A673 (cell line): ENCODE results near the gene HECTD4. TPM values are rescaled to one million over a fixed set of nuclear protein-coding genes. Genes with fewer than 3 reads are reported as not detected.

Experiments used
- BruUV-seq: library from RNA; stranded (reverse); fragments of 400-500 nt; replicated peaks from 2 replicates; lab custom pipeline; 2021; lab: Mats Ljungman, UMichigan
- CTCF ChIA-PET: fragments of 300-600 bp; sonication (Branson Sonifier 250); formaldehyde crosslinking; loops from one replicate; lab custom pipeline; 2022; ENCODE audit warnings: antibody characterized with exemption; lab: Charles Lee
- POLR2A ChIA-PET: fragments of 300-600 bp; sonication (Branson Sonifier 250); formaldehyde crosslinking; loops from one replicate; lab custom pipeline; 2022; ENCODE audit warnings: antibody characterized with exemption; ENCODE audit not compliant: low non-redundant PET; lab: Charles Lee
- DNase-seq: peaks from one replicate; pipeline ENCODE4 v3.0.0-alpha.2; 2015; ENCODE audit warnings: low spot score
- H3K27ac ChIP-seq: fragments of 200-600 bp; sonication (generic); 2 replicates; pipeline ENCODE4 v1.5.1; 2016; ENCODE audit warnings: mixed run types, low read depth, mild to moderate bottlenecking, mixed read lengths, antibody characterized with exemption, low read length; ENCODE audit not compliant: poor library complexity, severe bottlenecking
- H3K27me3 ChIP-seq: fragments of 200-600 bp; sonication (generic); replicated peaks from 2 replicates; pipeline ENCODE4 v1.6.1; 2017; ENCODE audit warnings: mixed run types, low read depth, mild to moderate bottlenecking, mixed read lengths, antibody characterized with exemption, low read length; ENCODE audit not compliant: insufficient read depth, poor library complexity
- H3K36me3 ChIP-seq: fragments of 200-600 bp; sonication (generic); 2 replicates; pipeline ENCODE4 v1.6.1; 2016; ENCODE audit warnings: mixed run types, mild to moderate bottlenecking, mixed read lengths, antibody characterized with exemption, low read length; ENCODE audit not compliant: insufficient read depth, poor library complexity, severe bottlenecking
- H3K4me1 ChIP-seq: fragments of 200-600 bp; sonication (generic); 2 replicates; pipeline ENCODE4 v1.6.1; 2017; ENCODE audit warnings: mixed run types, mild to moderate bottlenecking, mixed read lengths, antibody characterized with exemption, low read length; ENCODE audit not compliant: insufficient read depth, poor library complexity, severe bottlenecking
- H3K4me3 ChIP-seq: fragments of 200-600 bp; sonication (generic); 2 replicates; pipeline ENCODE4 v1.5.1; 2016; ENCODE audit warnings: low read depth, mixed run types, mild to moderate bottlenecking, mixed read lengths, low read length; ENCODE audit not compliant: poor library complexity, severe bottlenecking
- H3K9me3 ChIP-seq: fragments of 200-600 bp; sonication (generic); 2 replicates; pipeline ENCODE4 v1.6.1; 2016; ENCODE audit warnings: mixed run types, low read depth, mild to moderate bottlenecking, mixed read lengths, antibody characterized with exemption, low read length; ENCODE audit not compliant: poor library complexity, severe bottlenecking
- EZH2 ChIP-seq: fragments of 200-600 bp; sonication (generic); IDR thresholded peaks from 2 replicates; pipeline ENCODE4 v1.6.1; 2017; ENCODE audit warnings: borderline replicate concordance, low read depth, mild to moderate bottlenecking, mixed read lengths, antibody characterized with exemption, low read length; ENCODE audit not compliant: poor library complexity, severe bottlenecking
- intact Hi-C: fragments of 100-400 bp; cut with micrococcal nuclease; formaldehyde crosslinking; loops from one replicate; pipeline ENCODE4 v1.10.0; 2022; ENCODE audit not compliant: unreplicated experiment
- total RNA-seq: library from RNA; stranded (reverse); gene quantifications from 2 replicates; pipeline ENCODE4 v1.2.3, GENCODE V29; 2021
- TF ChIP-seq, protein P1 (sequence below): fragments of 300-800, 200-600 bp; sonication (generic); conservative IDR thresholded peaks from 2 replicates; pipeline ENCODE4 v1.5.1; 2017; ENCODE audit warnings: low read depth, mild to moderate bottlenecking, antibody characterized with exemption, low read length, moderate library complexity, mixed read lengths

The HECTD4 gene
- total RNA-seq, 1 experiment from 2014 or later = 52.1 TPM

DNA sequence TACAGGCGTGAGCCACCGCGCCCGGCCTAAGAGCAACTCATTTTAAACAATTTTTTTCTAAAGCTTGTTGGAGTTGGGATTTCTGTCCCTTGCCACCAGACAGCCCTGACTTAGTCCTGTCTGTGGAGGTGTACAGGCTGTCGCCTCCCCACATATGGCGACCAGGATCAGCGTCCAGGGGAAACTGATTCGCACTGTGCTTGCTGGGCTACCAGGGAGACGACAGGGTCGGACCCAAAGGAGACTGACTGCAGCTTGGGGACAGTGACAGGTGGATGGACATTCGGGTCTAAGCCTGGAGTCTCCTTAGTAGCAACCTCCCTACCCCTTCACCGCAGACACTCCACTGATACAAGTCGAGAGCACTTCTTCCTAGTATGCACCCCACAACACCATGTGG, 216.6 kb downstream of the HECTD4 start:
- DNase-seq = no peak
- no TSS peak for BruUV-seq
- Histone ChIP-seq H3K9me3 (no peaks in the 10 kb centered on the region), H3K4me3 (no peak overlapping the region), H3K27me3 (no peaks in the 10 kb centered on the region), H3K27ac (no peak overlapping the region), H3K36me3 (peaks cover 2% of the 10 kb centered on the region), H3K4me1 (no peaks in the 10 kb centered on the region)
- TF ChIP-seq, protein P1, sequence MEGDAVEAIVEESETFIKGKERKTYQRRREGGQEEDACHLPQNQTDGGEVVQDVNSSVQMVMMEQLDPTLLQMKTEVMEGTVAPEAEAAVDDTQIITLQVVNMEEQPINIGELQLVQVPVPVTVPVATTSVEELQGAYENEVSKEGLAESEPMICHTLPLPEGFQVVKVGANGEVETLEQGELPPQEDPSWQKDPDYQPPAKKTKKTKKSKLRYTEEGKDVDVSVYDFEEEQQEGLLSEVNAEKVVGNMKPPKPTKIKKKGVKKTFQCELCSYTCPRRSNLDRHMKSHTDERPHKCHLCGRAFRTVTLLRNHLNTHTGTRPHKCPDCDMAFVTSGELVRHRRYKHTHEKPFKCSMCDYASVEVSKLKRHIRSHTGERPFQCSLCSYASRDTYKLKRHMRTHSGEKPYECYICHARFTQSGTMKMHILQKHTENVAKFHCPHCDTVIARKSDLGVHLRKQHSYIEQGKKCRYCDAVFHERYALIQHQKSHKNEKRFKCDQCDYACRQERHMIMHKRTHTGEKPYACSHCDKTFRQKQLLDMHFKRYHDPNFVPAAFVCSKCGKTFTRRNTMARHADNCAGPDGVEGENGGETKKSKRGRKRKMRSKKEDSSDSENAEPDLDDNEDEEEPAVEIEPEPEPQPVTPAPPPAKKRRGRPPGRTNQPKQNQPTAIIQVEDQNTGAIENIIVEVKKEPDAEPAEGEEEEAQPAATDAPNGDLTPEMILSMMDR = no peak
- no peak for TF ChIP-seq EZH2
- CTCF ChIA-PET = no interaction called here
- POLR2A ChIA-PET = no interaction called here
- intact Hi-C loops = no loop called here

DNA sequence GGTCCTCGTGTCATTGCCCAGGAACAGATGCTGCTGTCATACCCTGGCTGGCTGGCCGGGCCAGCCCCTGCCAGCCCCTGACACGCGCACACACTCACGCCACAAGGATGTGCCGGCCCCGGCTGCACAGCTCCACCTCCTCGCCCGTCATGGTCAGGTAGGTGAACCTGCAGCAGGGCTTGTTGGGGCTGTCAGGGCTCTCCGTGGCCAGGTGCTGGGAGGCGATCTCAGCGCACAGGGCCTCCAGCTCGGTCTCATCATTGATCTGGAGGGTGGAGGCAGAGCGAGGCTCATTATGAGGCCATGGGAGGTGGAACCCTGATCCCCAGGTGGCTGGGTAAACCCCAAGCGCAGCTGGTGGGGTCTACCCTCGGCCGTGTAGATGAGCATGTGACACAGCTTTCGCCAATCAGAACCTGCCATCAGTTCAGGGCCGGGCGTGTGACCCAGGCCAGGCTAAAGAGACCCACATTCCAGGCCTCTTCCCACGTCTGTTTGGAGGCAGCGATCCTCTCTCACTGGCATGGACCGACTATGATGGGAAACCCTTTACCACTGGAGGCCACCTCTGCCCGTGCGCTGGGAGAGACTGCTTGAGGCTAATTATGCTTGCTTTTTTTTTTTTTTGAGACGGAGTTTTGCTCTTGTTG, 218.1 kb downstream of the HECTD4 start:
- CTCF ChIA-PET = interaction anchor here (0.5 kb wide), 1 partner anchor 10 kb away, joined by 3 read pairs; no protein-coding TSS in a partner anchor
- TF ChIP-seq, protein P1 = no peak
- TF ChIP-seq EZH2 = no peak
- intact Hi-C loops = no loop called here
- Histone ChIP-seq H3K9me3 (no peaks in the 10 kb centered on the region), H3K4me1 (no peaks in the 10 kb centered on the region), H3K36me3 (peaks cover 11% of the 10 kb centered on the region), H3K27me3 (no peaks in the 10 kb centered on the region), H3K4me3 (no peak overlapping the region), H3K27ac (no peak overlapping the region)
- BruUV-seq = no TSS peak
- POLR2A ChIA-PET = no interaction called here
- no peak for DNase-seq

DNA sequence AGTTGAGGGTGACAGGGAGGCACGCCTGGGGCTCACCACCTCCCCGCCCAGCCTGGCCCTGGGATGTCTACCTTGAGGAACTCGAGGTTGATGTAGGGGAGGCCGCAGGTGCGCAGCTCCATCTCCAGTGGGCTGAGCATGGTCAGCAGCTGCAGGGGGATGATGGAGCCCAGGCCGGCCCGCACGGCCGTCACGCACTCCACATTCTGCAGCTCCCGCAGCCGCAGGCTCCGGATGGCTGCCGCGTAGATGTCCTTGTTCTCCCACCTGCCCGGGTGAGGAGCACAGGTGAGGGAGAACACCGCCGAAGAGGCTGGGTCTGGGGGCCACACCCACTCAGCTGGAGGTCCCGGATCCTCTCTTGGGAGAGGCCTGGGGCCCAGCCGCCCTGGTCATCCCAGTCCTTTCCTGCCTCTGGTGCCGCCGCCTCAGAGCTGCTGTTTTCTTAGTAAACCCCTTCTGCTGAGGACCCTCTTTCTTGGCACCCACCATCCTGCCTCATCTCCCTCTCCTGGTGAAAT, 218.7 kb downstream of the HECTD4 start:
- H3K36me3 ChIP-seq = peaks cover 16% of the 10 kb centered on the region
- intact Hi-C loops = no loop called here
- no TSS peak for BruUV-seq
- POLR2A ChIA-PET = no interaction called here
- no peak overlapping the region for H3K27ac ChIP-seq
- H3K9me3 ChIP-seq = no peaks in the 10 kb centered on the region
- H3K4me3 ChIP-seq = no peak overlapping the region
- no peak for DNase-seq
- no peaks in the 10 kb centered on the region for H3K4me1 ChIP-seq
- H3K27me3 ChIP-seq = no peaks in the 10 kb centered on the region
- TF ChIP-seq, protein P1 = no peak
- TF ChIP-seq EZH2 = no peak
- CTCF ChIA-PET = interaction anchor here (0.5 kb wide), 1 partner anchor 10 kb away, joined by 3 read pairs; no protein-coding TSS in a partner anchor
